Endothelial cell of umbilical vein (primary cell): ENCODE measurements around the gene LATS2.

Experiments used
- CTCF ChIP-seq, 2 donors: IDR thresholded peaks; 1 replicate in 1 of 2; 2 replicates in 1 of 2; pipeline ENCODE4 v1.5.1; 2011; ENCODE audit warnings: low read length in 2 of 2, mild to moderate bottlenecking in 2 of 2, moderate library complexity in 2 of 2, control low read depth in 1 of 2, inconsistent platforms in 1 of 2, low read depth in 1 of 2; ENCODE audit not compliant: insufficient read depth in 1 of 2; ENCODE audit errors: extremely low read depth in 1 of 2
- EZH2 ChIP-seq: IDR thresholded peaks from 2 replicates; pipeline ENCODE4 v1.6.1; 2012; ENCODE audit warnings: borderline replicate concordance, low read depth, mild to moderate bottlenecking, moderate library complexity, low read length, inconsistent platforms; ENCODE audit not compliant: severe bottlenecking
- GATA2 ChIP-seq: IDR thresholded peaks from 2 replicates; pipeline ENCODE4 v1.7.0; 2011; ENCODE audit warnings: low read depth, mild to moderate bottlenecking, moderate library complexity, mixed read lengths, low read length; ENCODE audit not compliant: insufficient read length, insufficient read depth
- MYC ChIP-seq: IDR thresholded peaks from one replicate; pipeline ENCODE4 v1.6.1; 2011; ENCODE audit warnings: mild to moderate bottlenecking, low read depth, low read length
- POLR2A ChIP-seq: IDR thresholded peaks from 2 replicates; pipeline ENCODE4 v1.6.1; 2012; ENCODE audit warnings: low read depth, mild to moderate bottlenecking, control low read depth, low read length
- POLR2AphosphoS5 ChIP-seq: IDR thresholded peaks from 2 replicates; pipeline ENCODE4 v1.6.1; 2012; ENCODE audit warnings: low read depth, mild to moderate bottlenecking, control low read depth, low read length, moderate library complexity; ENCODE audit not compliant: insufficient read depth

GRCh38 chr13:21009036-21009435, 52.4 kb downstream of the LATS2 start:
- no peak for TF ChIP-seq POLR2A
- TF ChIP-seq CTCF (IDR thresholded peaks at IDR 0.05; ENCODE audit: extremely low read depth in 1 of 2, insufficient read depth in 1 of 2, low read depth in 1 of 2, low read length in 2 of 2): no peak
- no peak for TF ChIP-seq POLR2AphosphoS5
- no peak for TF ChIP-seq EZH2
- no peak for TF ChIP-seq GATA2
- TF ChIP-seq MYC: no peak
